ENCODE data around the gene GNA12.

The GNA12 gene

DNA sequence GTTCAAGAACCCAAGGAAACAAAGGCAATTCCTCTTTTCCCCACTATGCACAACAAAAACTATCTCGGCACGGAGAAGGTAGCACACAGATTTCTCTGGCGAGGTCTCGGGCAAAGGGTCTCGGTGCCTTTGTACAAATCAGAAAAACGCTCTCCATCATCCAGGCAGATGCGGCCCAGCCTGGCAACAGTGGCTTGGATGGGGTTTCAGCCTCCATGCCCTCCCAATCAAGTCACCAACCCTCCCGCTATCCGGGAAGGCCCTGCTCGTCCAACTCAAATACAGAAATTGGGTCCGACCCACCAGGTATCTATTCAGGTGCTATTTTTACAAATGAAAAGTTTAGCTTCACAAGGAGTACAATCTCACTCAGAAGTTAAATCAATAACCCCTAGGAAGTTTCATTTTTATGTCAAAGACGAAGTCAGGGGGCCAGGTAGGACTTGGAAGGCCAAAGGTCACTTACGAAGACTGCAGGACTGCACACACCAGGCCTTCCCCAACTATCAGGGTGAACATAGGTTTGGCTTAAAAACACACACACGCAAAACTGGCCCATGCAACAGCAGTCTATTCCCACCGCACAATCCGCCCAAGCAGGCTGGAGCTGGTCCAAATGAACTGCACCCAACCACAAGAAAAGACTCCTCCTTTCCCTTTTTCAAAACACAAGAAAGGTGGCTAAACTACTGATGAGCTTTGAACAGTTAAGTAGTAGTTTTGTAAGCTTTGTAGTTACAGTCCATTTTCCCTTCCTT, 43.0 kb downstream of the GNA12 start:
- FAIRE-seq: no peak

DNA sequence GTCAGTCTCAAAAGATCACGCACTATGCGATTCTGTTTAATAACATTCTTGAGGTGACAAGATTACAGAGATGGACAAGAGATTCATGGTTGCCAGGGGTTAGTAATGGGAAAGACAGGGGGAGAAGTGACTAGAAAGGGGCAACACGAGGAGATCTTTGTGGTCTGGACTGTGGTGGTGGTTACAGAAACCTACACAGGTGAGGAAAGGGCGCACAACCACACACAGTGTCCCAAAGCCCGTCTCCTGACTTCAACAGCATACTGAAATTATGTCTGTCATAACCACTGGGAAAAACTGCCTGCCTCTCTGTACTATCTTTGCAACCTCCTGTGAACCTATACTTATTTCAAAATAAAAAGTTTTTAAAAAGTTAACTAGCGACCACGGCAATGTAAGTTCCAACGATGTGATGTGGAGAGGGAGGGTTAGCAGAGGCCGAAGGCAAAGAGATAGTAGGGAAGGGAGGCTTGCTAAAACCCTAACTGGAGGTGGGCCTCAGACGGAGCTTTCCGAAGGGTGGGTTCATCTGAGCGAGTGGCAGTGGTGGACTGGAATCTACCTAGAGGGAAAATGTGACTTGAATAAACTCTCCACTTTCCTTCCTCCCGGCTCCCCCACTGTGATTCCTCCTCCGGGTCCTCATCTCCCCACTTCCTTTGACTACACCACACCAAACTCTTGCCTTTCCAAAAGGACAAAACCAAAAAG, 43.7 kb downstream of the GNA12 start:
- no peak for FAIRE-seq

DNA sequence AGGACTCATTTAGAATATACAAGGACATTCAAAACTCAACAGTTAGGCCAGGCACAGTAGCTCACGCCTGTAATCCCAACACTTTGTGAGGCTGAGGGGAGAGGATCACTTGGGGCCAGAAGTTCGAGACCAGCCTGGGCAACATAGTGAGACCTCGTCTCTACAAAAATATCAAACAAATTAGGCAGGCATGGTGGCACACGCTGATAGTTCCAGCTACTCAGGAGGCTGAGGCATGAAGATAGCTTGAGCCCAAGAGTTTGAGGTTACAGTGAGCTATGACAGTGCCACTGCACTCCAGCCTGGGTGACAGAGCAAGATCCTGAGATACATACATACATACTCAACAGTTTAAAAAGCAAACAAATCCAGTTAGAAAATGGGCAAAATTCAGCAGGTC, 44.9 kb downstream of the GNA12 start:
- FAIRE-seq: no peak

DNA sequence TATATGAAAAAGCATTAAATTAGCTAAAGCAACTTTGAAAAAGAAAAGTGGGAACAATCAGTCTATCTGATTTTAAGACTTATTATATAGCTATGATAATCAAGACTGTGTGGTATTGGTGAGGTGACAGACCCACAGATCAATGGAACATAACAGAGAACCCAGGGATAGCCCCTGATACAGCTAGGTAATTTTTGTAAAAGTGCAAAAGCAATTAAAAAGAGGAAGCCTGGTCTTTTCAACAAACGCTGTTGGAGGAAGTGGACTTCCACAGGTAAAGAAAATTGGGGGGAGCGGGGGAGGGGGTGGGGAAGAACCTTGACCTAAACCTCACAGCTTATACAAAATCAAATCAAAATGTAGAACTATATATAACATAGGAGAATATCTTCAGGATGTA, 45.4 kb downstream of the GNA12 start:
- FAIRE-seq: no peak

DNA sequence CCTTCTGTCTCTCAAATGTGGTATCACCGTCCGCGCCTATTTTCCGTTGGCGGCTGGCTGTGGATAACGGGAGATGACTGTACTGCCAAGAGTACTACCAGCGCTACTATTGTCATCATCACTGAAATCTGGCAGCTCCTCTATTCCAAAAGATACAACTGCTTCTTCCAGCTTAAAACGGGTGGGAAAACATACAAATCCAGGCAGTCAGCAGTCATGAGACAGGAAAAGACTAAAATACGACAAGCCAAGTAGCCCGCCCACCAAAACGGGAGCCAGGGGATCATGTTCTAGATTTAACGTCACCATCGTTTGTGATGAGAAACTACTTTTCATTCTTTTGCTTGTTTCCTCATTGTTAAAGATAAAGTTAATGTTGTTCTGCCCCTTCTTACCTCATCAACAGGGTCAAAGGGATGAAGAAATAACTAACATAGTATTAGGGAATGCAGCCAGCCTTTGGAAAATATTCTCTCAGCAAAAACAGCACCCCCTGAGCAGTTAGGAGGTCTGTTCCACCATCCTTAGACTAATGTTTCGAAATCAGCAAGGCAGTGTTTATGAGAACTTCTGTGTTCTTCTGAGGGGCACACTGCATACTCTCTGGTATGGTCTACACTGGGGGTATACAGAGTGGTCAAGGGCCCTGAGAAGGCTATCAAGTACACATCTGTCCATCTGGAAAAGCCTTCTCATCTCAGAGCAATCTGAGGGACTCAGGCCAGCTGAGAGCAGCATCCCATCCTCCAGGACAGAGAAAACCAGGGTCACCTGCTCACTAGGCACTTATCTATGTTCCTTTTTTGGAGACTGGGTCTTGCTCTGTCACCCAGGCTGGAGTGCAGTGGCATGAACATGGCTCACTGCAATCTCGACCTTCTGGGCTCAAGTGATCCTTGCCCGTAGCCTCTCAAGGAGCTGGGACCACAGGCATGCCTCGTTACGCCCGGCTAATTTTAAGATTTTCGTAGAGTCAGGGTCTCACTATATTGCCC, 47.5 kb downstream of the GNA12 start:
- FAIRE-seq: no peak

DNA sequence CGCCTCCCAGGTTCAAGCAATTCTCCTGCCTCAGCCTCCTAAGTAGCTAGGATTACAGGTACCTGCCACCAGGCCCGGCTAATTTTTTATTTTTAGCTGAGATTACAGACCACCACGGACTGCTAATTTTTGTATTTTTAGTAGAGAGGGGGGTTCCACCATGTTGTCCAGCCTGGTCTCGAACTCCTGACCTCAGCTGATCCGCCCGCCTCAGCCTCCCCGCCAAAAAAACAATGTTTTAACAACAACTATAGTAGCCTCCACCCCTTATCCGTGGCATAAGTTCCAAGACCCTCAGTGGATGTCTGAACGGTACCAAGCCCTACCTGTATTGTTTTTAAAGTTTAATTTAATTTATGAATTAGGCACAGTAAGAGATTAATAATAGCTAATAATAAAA, 48.2 kb downstream of the GNA12 start:
- no peak for FAIRE-seq

DNA sequence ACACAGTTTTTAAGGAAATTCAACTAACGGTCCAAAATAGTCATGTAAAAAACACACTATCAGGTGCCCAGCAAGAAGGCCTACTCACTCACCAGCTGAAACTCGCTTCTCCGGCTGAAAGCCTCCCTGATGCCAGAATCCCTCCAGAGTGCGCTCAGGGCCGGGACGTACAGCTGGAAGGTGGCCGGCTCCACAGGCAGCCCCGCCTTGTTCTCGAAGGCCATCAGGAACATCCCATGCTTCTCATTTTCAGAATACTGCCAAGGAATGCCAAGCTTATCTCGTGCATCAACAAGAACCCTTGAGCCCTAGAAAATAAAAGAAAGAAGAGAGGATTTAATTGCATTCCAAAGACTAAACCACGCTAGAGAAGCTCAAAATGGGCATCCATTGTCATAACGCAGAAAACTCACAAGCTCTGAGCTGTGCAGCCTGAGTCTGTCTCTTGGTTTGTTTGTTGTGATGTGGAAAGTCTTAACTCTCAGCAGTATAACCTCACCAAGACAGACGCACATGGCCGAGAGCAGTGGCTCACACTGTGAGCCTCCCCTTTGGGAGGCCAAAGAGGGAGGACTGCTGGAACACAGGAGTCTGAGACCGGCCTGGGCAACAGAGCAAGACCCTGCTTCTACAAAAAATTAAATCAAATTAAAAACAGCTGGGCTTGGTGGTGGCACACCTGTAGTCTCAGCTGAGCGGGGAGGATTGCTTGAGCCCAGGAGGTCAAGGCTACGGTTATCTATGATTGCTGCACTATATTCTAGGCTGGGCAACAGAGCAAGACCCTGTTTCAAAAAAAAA, 49.1 kb downstream of the GNA12 start:
- no peak for FAIRE-seq

DNA sequence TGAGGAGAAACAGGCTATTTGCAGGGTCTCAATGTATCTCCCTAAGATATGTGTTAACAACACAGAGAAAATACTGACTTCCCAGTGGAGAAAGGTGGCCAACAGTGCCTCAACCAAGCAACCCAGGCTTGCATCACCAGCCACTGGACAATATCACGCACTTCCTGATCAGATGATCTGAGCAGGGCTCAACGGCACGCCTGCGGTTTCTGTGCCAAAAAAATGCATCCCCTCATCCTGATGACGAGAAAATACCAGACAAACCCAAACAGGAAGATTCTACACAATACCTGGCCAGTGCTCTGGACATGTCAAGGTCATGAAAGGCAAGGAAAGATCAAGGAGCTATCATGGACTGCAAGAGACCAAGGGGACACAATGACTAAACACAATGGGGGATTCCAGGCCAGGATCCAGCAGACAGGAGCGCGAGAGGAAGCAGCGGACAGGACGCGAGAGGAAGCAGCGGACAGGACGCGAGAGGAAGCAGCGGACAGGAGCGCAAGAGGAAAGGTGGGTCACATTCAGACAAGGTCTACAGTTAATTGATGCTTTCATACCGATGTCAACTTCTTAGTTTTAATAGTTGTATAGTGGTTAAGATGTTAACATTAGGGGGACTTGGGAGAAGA, 51.1 kb downstream of the GNA12 start:
- FAIRE-seq: no peak

DNA sequence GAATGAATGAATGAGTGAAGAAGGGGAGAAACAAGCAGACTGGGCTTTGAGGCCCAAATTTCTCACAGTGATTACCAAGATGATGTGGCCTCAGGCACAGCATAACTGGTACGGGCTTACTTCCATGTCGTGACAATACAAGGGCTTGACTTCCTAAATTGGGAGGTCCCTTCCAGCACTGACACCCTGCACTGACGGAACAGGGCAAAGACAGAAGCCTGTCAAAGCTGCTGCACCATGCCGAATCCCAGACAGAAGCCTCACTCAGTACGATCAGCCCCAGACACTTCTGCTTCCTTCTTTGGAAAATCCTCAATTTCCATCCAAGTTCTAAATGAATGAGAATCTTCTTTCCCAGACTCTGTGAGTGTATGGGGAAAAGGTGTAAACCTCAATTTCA, 51.9 kb downstream of the GNA12 start:
- FAIRE-seq: no peak

DNA sequence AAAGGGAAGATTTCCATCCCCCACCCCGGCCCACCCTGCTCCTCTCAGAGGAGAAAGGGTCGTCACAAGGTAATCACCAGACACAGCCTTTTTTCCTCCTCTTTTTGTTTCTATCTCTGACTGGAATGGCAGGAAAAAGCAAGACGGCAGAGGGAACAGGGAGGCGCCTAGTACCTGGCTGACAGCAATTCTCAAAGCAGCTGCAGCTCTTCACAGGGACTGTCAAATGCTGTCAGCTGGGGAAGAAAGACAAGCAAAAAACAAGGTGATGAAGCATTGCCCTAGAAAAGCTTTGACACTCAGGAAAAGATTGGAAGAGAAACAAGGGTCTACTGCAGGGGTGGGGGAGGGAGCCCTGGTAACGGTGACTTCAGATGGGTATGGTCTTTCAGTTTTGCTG, 52.7 kb downstream of the GNA12 start:
- no peak for FAIRE-seq

DNA sequence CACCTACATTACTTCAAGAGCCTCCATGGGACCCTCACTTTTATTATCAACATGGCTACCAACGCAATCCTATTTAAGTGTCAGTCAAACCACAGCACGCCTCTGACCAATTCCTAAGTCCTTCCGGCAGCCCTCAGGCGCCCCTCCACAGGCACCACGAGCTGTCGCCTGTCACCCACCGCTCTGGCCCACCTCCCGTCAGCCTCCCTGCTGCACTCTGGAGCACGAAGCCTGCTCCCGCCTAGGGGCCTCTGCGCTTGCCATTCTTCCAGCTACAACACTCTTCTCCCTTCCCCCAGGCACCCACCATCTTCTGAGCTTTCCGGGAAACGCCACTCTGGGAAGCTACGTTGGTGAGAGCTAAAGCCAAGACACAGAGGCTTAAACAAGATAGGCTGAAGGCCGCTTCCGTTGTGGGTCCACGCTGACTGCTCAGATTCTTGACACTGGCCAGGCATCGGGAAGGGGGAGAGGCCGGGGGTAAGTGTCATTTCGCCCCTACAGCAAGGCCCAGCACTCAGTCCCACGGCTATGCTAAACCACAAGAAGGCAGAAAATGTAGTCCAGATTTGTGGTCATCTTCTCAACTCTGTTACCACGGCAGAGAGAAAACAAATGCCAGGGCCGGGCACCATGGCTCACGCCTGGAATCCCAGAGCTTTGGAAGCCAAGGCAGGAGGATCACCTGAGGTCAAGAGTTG, 56.7 kb downstream of the GNA12 start:
- FAIRE-seq: no peak

DNA sequence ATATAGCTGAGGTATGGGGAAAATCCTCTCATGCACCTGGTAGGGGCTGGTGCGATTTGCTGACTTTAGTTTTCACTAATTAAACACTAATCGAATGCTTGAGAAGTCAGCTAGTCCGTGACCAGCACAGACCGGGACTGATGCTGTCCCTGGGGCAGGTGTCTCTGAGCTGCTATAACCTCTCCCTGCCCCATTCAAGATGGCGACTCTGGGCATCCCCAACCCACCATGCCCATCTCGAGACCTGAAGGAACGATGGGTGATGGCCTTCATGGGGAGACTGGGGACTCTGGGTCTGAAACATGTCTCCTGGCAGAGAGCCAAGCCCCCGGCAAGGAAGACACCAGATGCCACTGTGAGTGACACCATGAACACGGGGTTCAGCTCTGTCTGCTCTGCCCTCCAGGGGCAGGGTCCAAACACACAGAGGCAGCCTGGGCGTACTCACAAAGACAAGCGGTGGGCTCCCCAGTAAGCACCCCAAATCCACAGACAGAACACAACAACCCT, 57.4 kb downstream of the GNA12 start:
- FAIRE-seq: no peak

DNA sequence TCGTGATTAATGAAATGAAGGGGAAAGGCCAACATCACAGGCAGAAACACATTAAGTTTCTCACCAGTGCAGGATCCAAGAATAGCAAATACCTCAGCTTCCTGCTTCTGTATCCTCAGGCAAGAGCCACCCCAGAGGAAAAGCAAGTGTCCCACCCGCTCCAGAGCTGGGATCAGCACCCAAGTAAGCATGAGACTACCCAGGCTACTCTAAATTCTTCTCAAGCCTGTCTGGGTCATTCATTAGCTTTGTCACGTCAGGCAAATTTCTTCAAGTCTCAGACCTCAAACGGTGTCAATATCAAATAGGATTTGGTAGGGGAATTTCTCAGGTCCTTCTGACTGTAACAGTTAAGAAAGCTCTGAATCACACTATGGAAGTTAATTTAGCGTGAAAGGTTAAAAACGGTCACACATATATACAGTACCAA, 59.0 kb downstream of the GNA12 start:
- FAIRE-seq: no peak

DNA sequence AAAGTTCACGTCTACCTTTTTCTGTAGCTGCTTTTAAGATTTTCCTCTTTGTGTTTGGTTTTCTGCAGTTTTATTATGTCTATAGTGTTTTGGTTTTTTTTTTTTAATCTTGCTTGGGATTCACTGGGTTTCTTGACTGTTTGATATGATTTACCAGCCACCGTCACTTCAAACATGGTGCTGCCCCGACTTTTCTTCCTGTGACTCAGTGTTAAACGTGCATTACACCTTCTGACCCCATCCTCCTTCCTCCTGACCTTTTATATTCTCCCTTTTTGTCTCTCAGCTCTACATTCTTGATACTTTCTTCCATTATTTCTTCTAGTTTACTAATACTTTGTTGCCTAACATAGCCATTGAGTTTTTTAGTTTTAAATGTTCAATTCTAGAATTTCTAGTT, 61.5 kb downstream of the GNA12 start:
- FAIRE-seq: no peak

DNA sequence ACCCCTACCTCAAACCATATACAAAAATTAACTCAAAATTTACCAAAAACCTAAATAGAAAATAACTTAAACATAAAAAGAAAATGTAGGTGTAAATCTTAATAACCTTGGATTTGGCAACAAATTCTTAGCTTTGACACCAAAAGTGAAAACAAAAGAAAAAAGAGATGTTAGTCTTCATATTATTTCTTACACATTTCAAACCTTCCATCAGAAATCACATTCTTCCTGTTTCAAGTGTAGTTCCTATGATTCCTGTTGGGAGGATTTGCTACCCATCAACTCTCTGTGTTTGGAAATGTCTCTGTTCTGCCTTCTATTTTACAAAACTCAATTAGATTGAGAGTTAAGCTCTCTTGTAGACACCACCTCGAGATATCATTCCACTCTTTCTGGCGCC, 62.0 kb downstream of the GNA12 start:
- FAIRE-seq: no peak

DNA sequence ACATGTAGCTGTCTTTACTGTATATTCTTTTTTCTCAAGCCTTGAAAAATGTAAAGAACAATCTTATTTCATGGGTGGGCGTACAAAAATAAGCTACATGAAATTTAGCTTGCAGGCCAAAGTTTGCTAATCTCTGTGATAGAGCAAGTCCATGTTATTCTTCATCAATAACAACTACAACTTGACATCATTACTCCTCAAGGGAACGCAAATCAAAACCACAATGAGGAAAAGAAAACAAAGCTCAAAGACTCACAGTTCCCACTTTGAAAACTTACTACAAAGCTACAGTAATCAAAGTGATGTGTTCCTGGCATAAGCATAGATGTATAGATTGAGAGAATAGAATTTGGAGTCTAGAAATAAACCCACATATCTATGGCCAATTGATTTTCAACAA, 62.5 kb downstream of the GNA12 start:
- no peak for FAIRE-seq

DNA sequence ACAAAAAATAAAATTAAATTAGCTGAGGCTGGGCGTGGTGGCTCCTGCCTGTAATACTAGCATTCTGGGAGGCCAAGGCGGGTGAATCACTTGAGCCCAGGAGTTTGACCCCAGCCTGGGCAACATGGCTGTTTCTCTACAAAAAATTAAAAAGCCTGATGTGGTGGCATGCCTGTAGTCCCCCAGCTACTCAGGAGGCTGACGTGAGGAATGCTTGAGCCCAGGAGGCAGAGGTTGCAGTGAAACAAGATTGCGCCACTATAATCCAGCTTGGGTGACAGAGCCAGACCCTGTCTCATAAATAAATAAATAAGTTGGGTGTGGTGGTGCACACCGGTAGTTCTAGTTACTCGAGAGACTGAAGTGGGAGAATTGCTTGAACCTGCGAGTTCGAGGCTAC, 65.1 kb downstream of the GNA12 start:
- no peak for FAIRE-seq

DNA sequence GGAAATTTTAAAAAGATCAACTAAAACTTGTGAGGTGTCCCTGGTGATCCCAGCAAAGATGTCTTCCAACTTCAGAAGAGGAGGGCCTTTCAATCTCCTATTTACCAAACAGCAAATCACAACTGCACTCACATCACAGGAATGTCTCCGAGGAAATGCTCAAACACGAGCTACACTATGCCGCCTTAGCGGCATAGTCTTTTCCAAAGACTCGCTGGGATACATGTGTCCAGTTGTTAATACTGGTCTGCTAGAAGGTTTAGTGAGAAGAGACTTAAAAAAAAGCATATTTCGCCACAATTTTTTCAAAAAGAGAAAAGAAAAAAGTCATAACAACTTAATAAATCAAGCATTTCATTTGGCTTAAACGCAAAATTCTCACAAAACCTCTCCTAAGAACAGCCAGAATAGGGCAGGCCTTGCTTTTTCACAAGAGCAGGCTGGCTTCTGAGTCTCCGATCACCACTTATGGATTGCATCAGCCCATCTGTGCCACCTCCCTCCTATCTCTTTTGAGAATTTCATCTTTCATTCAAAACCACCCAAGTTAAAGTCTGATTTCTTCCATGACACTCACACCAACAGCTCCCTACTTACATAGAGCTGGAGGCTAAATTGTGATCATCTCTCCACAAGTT, 66.1 kb downstream of the GNA12 start:
- FAIRE-seq: no peak

DNA sequence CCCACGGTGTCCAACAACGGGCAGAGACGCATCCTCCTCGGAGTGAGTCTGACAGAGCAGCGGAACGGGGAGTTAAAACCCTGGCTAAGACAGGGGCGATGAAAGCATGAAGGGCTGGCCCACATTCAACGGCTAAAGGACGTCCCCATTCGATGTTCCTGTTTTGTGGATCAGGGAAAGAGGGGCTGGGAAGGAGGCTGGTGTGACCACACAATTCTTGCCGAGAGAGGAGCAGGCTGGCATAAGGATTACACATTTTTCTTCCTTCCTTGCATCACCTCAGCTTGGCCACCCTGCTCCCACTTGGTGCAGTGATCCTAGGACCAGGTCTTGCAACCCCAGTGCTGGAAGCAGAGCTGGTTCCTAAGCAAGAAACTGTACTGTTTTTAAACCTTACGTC, 67.7 kb downstream of the GNA12 start:
- FAIRE-seq: no peak

DNA sequence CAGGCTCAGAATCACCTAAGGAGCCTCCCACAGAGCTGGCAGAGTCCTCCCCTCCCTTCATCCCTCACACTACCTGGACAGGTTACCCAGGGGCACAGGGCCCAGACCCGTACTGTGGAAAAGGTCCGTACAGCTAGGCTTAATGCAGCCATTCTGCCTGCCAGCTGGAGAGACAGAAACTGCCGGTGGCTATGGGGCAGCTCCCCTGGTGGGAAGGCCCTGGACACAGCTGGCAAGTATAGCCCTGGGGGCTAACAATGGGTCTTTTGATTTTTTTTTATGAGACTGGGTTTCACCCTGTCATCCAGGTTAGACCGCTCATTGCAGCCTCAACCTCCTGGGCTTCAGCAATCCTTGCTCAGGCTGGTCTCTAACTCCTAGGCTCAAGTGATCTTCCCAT, 68.3 kb downstream of the GNA12 start:
- no peak for FAIRE-seq

DNA sequence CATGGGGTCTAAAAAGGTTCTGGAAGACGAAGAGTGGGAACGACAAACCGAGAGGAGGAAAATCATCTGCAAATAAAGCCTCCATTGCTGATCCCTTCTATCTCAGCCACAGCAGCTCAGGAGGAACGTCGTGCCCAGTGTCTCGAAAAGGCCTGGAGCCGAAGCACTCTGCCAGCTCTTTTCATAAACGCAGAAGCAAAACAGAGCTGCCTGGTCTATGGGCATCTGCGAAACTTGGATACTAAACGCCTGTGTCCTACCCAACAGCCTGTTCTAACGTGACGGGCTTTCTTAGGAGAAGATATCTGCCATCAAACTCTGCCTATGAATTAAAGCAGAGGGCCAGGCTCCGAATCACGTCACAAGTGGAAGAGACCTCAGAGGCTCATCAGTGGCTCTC, 68.7 kb downstream of the GNA12 start:
- FAIRE-seq: no peak

All from A204.1 (cell line).